Heart right ventricle (tissue), 16 donors: Measurements from ENCODE around the gene KCNQ5. TPM values are rescaled to one million over a fixed set of nuclear protein-coding genes. Genes with fewer than 3 reads are reported as not detected.
A peak's percentile ranks its signal among the peaks of the same experiment; 100 is the strongest.

Experiments
- ATAC-seq, 8 donors: fragments of 200-7000 bp; cut with Tn5 transposase; one replicate each; pipeline ENCODE4 v1.9.1; 2020; ENCODE audit warnings: mild to moderate bottlenecking in 8 of 8, moderate library complexity in 8 of 8, moderate number of reproducible peaks in 1 of 8
- DNase-seq, 2 donors: peaks; one replicate each; pipeline ENCODE4 v3.0.0-alpha.2; 2020
- H3K27ac ChIP-seq, 10 donors: fragments of 200-600 bp; sonication (generic) in 2 of 10; one replicate each; pipeline versions ENCODE4 v1.5.0 to v1.8.0; 2020 to 2022; ENCODE audit warnings: mild to moderate bottlenecking in 3 of 10
- H3K27me3 ChIP-seq, 7 donors: fragments of 200-600 bp; one replicate each; pipeline ENCODE4 v1.8.0; 2021 to 2022; ENCODE audit warnings: mild to moderate bottlenecking in 2 of 7
- H3K36me3 ChIP-seq, 9 donors: fragments of 200-600 bp; sonication (generic) in 1 of 9; one replicate each; pipeline versions ENCODE4 v1.5.0 to v1.8.0; 2020 to 2022; ENCODE audit warnings: mild to moderate bottlenecking in 2 of 9
- H3K4me1 ChIP-seq, 9 donors: fragments of 200-600 bp; sonication (generic) in 1 of 9; one replicate each; pipeline versions ENCODE4 v1.5.0 to v1.8.0; 2020 to 2022; ENCODE audit warnings: mild to moderate bottlenecking in 4 of 9
- H3K4me3 ChIP-seq, 10 donors: fragments of 200-600 bp; sonication (generic) in 2 of 10; one replicate each; pipeline versions ENCODE4 v1.5.0 to v1.8.0; 2020 to 2022; ENCODE audit warnings: mild to moderate bottlenecking in 7 of 10, moderate library complexity in 2 of 10
- H3K9me3 ChIP-seq, 11 donors: fragments of 200-600 bp in 10 of 11; sonication (generic) in 2 of 11; one replicate each; pipeline versions ENCODE4 v1.5.0 to v1.8.0; 2013 to 2022; ENCODE audit warnings: mild to moderate bottlenecking in 2 of 11, control low read depth in 1 of 11, moderate library complexity in 1 of 11
- CTCF ChIP-seq, 9 donors: fragments of 200-600 bp; sonication (generic) in 2 of 9; IDR thresholded peaks; one replicate each; pipeline versions ENCODE4 v1.5.0 to v1.8.0; 2021 to 2022; ENCODE audit warnings: antibody characterized with exemption in 9 of 9, mild to moderate bottlenecking in 5 of 9, moderate library complexity in 1 of 9
- WGBS, 2 donors: extraction: QIAGEN DNeasy Blood & Tissue Kit; methylation state at CpG; one replicate each; pipeline ENCODE4 v1.1.7; 2013; ENCODE audit warnings: inconsistent platforms in 1 of 2; 5-methylcytosine and 5-hydroxymethylcytosine counted together
- intact Hi-C, 10 donors: fragments of 100-400 bp; cut with DNase I; formaldehyde crosslinking; loops; one replicate each; pipeline versions ENCODE4 v1.11.1 to v1.14.2; 2022
- polyA plus RNA-seq, 2 donors: library from polyadenylated mRNA; stranded (reverse); fragments of 200-250 nt; gene quantifications; one replicate each; pipeline ENCODE4 v1.2.3, GENCODE V29; 2013
- total RNA-seq, 10 donors: library from RNA; stranded (reverse); fragmentation: NEBNext Ultra II Directional in 3 of 10; extraction: Animal tissue kit (Norgen Biotek cat#: 25700) in 3 of 10; gene quantifications; one replicate each; pipeline versions ENCODE4 v1.2.1 to v1.2.4, GENCODE V29; 2021 to 2023
- donor health status: Arrhythmogenic right ventricular cardiomyopathy.
- donor health status: ischemic (EF 13 %, LVEDD 7.1; RV severe dilation, severe dysfunction).
- donor health status: healthy with polysubstance abuse.
- donor health status: DM: no; HTN: yes; CAD: no.
- donor health status: DM: no; HTN: no; CAD: no.
- donor health status: ischemic (EF 25% LVEDD 6.9; RV normal size, moderate dysfunction).
- donor health status: ischemic (EF 25% LVEDD 5.7; RV mildly dilated, moderate dysfunction).
- donor health status: healthy.
- donor health status: DM: yes; HTN: yes; CAD: no.
- donor health status: Ischemic cardiomyopathy.
- donor health status: ischemic (EF 35%, LVEDD 5.7; RV mildly dilated, moderate dysfunction).
- donor health status: nonischemic (EF 11% LVEDD 7.7; RV severe dilation, severe dysfunction).
- donor health status: DM: yes; HTN: yes; CAD: no.
- donor health status: PGD.
- donor health status: ischemic (EF 29% LVEDD 5.4; RV normal size, mild dysfunction).
- donor health status: nonischemic (EF 23%, LVEDD 6.1; RV moderate dilation, normal function).

Gene KCNQ5
- total and polyA plus RNA-seq, 12 donors = under 0.01 to 0.15 (median 0.12) TPM; not detected in 9

DNA sequence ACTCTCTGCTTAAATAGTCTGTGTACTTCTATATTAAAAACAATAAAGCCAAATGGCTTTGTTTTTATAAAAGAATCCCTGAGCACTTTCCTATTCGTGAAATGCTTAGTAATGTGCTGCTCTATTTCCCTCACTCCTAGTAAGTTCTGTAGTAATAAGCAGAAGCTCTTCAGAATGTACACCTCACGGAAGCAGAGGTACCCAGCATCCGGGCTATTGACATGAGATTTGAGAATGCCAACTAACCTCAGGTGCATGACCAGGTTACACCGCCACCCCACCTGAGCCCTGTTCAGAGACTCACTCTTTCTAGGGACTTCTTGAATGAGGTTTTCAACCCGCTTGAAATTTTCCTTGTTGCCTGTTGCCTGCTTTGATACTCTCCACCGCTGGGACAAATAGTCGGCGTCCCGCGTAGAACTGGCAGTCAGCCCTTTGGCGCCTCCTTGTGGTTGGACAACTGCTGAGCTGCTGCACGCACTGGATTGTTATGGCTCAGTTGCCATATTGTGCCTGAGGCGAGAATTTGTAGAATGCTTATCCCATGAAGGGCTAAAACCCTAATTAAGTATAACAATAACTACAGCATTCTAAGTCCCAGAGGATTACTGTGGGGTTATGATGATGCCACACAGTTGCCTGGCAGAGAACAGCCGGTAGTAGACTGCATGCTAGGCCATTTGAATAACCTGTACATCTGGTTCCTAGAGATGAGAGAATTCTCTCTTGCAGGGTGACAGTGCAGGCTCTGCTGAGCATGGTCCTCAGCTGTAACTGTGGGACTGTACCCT, 508.0 kb downstream of the KCNQ5 start:
- ATAC-seq (peak in 7 of 8 donors; percentile 39 to 79 (median 59)), DNase-seq (peak; percentile 59 to 67)
- Histone ChIP-seq H3K4me3 (no peak overlapping the region), H3K27ac (no peak overlapping the region), H3K9me3 (no peaks in the 10 kb centered on the region), H3K4me1 (no peaks in the 10 kb centered on the region), H3K36me3 (no peaks in the 10 kb centered on the region), H3K27me3 (peaks cover 0 to 15% (median 0%) of the 10 kb centered on the region in 7 donors)
- 16 to 18% methylated on average over 14 of the region's 14 CpGs for WGBS, 2 donors
- intact Hi-C loops = loop anchor here in 7 of 10 donors (2.0 to 10.0 kb wide), 5 partner anchors 508 to 718 kb away; partner anchors contain the start of gene KCNQ5 (in 1 of the 7)
- peak; percentile 34 to 91 (median 72) for TF ChIP-seq CTCF (IDR thresholded peaks at IDR 0.05)

GRCh38 chr6:73131706-73132105, 509.8 kb downstream of the KCNQ5 start:
- ATAC-seq (no peak), DNase-seq (no peak)
- intact Hi-C loops = loop anchor here in 5 of 10 donors (2.0 to 10.0 kb wide), 4 partner anchors 514 to 719 kb away; no protein-coding TSS in a partner anchor
- no peak for TF ChIP-seq CTCF (IDR thresholded peaks at IDR 0.05)
- WGBS, 2 donors = 64 to 70% methylated on average over 4 of the region's 4 CpGs
- H3K27me3 ChIP-seq = peaks cover 0 to 15% (median 0%) of the 10 kb centered on the region in 7 donors
- H3K27ac ChIP-seq = no peak overlapping the region
- H3K36me3 ChIP-seq = no peaks in the 10 kb centered on the region
- H3K4me3 ChIP-seq = no peak overlapping the region
- no peaks in the 10 kb centered on the region for H3K4me1 ChIP-seq
- peaks cover 0 to 4% (median 0%) of the 10 kb centered on the region in 11 donors for H3K9me3 ChIP-seq

- no peak for ATAC-seq
- TF ChIP-seq CTCF (IDR thresholded peaks at IDR 0.05) = no peak
- DNase-seq = no peak
- H3K36me3 ChIP-seq = no peaks in the 10 kb centered on the region
- intact Hi-C loops = loop anchor here in 4 of 10 donors (5.0 to 10.0 kb wide), 3 partner anchors 517 to 722 kb away; no protein-coding TSS in a partner anchor
- H3K9me3 ChIP-seq = peaks cover 0 to 4% (median 0%) of the 10 kb centered on the region in 11 donors
- 58 to 63% methylated on average over 11 of the region's 11 CpGs for WGBS, 2 donors
- H3K4me3 ChIP-seq = no peak overlapping the region
- no peaks in the 10 kb centered on the region for H3K4me1 ChIP-seq
- H3K27ac ChIP-seq = no peak overlapping the region
- H3K27me3 ChIP-seq = peaks cover 0 to 11% (median 0%) of the 10 kb centered on the region in 7 donors
These were observed 512.7 kb downstream of the KCNQ5 start for GRCh38 chr6:73134588-73134987.

- no peak overlapping the region for H3K4me3 ChIP-seq
- H3K4me1 ChIP-seq = no peaks in the 10 kb centered on the region
- no peaks in the 10 kb centered on the region for H3K36me3 ChIP-seq
- intact Hi-C loops = loop anchor here in 2 of 10 donors (5.0 to 10.0 kb wide), 2 partner anchors 523 to 725 kb away; no protein-coding TSS in a partner anchor
- no peak for TF ChIP-seq CTCF (IDR thresholded peaks at IDR 0.05)
- 77 to 78% methylated on average over 3 of the region's 3 CpGs for WGBS, 2 donors
- peaks cover 0 to 4% (median 0%) of the 10 kb centered on the region in 11 donors for H3K9me3 ChIP-seq
- no peaks in the 10 kb centered on the region for H3K27me3 ChIP-seq
- ATAC-seq (no peak), DNase-seq (no peak)
- H3K27ac ChIP-seq = no peak overlapping the region
These were observed 518.0 kb downstream of the KCNQ5 start for GRCh38 chr6:73139681-73140383.
